Measurements from ENCODE around the gene RACGAP1.
A peak's percentile ranks its signal among the peaks of the same experiment; 100 is the strongest.

Gene RACGAP1, protein sequence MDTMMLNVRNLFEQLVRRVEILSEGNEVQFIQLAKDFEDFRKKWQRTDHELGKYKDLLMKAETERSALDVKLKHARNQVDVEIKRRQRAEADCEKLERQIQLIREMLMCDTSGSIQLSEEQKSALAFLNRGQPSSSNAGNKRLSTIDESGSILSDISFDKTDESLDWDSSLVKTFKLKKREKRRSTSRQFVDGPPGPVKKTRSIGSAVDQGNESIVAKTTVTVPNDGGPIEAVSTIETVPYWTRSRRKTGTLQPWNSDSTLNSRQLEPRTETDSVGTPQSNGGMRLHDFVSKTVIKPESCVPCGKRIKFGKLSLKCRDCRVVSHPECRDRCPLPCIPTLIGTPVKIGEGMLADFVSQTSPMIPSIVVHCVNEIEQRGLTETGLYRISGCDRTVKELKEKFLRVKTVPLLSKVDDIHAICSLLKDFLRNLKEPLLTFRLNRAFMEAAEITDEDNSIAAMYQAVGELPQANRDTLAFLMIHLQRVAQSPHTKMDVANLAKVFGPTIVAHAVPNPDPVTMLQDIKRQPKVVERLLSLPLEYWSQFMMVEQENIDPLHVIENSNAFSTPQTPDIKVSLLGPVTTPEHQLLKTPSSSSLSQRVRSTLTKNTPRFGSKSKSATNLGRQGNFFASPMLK

GRCh38 chr12:50025187-50026059 is at the start of gene RACGAP1:
Gene RACGAP1, minus strand, starts transcription at chr12:50025494. Its CDS starts 8,779 bp downstream, at chr12:50016715.
- peak; percentile 97 for DNase-seq

DNA sequence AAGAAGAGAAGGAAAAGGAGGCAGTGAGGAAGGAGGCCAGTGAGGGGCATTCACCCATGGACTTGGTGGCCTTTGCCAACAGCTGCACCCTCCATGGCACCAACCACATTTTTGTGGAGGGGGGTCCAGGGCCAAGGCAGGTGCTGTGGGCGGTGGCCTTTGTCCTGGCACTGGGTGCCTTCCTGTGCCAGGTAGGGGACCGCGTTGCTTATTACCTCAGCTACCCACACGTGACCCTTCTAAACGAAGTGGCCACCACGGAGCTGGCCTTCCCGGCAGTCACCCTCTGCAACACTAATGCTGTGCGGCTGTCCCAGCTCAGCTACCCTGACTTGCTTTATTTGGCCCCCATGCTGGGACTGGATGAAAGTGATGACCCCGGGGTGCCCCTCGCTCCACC is 48.4 kb upstream of the RACGAP1 start:
- no peak for DNase-seq

DNA sequence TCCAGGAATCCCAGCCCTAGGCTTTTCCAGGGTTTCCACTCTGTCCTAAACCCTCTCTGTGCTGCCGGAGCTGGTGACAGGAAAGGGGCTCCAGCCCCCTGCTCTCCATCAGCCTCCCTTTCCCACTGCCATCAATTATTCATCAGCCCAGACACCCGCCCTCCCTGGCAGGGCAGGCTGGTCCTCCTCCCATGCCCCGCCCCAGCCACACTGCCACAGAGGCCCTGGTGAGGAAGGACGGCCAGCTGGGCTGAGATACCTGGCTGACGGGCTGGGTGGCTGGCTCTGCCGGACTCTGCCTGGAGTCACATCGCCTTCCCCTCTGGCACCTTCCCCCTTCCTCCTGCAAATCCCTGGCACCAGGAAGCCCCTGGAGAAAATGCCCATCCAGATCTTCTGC is 47.9 kb upstream of the RACGAP1 start:
- no peak for DNase-seq

- no peak for DNase-seq
Observed at GRCh38 chr12:50072198-50072907, 47.1 kb upstream of the RACGAP1 start.

- peak; percentile 19 for DNase-seq
Observed at GRCh38 chr12:50070314-50071060, 45.2 kb upstream of the RACGAP1 start.

- DNase-seq = no peak
Observed at GRCh38 chr12:50069539-50069938, 44.2 kb upstream of the RACGAP1 start.

GRCh38 chr12:50069069-50069468 is 43.8 kb upstream of the RACGAP1 start:
- no peak for DNase-seq

DNA sequence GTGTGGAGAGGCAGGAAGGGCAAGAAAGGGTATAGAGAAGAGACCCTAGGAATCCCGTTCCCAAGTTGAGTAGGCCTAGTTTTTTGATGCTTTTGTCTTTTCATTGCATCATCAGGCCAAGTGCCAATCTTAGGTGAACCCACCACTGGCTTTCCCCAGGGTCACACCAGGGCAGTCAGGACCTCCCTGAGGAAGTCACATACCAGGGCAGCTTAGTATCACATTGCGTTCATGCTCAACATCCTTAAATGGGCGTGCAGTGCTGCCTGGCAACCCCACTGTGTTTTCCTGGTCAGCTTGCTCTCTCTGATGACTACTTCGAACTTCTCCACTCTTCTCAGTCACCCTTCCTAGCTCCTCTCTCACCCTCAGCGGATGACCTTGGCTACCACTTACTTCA is 41.1 kb upstream of the RACGAP1 start:
- DNase-seq = no peak

GRCh38 chr12:50065726-50066310 is 40.5 kb upstream of the RACGAP1 start:
- no peak for DNase-seq

DNA sequence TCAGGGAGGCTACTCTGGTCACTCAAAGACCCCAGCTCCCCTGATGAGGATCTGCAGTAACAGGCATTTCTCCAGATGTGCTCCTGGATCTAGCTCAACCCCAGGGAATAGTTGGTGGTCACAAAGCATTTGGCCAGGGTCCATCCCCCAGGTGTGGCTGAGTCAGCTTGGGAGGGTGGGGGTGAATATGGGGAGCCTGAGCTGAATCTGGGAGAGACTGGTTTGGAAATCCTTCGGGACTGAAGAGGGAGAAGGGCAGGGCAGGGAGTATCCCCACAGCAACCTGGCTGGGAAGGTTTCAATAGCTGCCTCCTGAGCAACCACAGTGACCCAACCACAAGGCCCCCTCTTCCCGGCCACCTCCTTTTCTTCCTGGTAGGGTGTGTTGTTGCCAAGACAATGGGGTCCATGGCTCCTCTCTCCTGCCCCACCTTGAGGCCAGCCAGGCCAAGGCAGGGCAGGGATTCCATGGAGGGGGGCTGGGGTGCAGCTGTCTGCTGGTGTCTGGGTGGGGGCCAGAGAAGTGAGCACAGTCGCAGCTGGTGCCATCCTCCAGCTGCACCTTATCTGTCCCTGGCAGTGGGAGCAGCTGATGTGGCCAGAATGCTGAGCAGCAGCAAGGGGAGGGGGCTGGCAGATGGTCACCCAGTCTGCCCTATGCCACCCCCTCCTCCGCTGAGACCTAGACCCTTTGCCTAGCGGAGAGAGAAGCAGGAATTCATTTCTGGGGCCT is 37.6 kb upstream of the RACGAP1 start:
- no peak for DNase-seq

DNA sequence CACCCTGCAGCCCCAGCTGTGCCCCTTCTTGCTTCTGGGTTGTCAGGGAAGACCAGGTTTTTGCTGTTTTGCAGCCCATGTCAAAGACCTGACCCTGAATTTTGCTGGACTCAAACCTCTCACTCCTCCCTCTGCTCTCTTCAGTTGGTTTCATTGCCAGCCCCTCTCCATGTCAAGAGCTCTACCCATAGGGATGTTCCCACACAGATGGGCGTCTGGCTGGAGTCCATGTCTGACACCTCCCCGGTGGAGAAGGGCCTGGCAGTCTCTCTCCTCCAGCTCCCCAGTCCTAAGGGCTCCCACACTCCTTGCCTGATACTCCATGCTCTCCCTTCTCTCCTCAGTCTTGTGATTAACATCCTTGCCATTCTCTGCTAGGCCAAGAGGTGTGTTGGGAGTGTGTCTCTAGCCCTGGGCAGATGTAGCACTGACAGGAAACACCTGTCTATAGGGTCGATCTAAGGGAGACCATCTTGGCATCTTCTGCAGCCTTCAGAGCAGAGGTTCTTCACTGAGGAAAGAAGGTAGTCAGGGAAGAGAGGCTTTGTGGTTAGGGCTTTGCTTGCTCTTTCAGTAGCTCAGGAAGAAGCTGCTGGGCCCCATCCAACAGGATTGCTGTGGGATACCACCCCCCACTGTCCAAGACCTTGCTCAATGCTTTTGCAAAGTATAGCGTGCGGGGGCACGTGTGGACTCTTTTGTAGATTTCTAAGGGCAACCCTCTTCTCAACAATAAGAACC is 36.8 kb upstream of the RACGAP1 start:
- no peak for DNase-seq

GRCh38 chr12:50061171-50061570 is 35.9 kb upstream of the RACGAP1 start:
- no peak for DNase-seq

DNA sequence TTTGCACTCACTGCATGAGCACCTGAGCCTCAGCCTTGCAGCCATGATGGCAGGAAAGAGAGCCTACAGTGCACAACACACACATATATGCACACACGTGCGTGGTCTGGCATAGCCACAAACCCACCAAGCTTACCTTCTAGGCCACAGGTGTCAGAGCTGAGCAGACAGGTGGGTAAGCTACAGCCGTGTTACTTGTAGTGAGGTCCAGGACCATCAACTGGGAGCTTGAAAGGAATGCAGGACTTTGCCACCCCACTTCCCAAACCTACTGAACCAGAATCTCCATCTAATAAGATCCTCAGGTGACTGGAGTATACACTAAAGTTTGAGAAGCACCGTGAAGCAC is 34.8 kb upstream of the RACGAP1 start:
- DNase-seq = no peak

DNA sequence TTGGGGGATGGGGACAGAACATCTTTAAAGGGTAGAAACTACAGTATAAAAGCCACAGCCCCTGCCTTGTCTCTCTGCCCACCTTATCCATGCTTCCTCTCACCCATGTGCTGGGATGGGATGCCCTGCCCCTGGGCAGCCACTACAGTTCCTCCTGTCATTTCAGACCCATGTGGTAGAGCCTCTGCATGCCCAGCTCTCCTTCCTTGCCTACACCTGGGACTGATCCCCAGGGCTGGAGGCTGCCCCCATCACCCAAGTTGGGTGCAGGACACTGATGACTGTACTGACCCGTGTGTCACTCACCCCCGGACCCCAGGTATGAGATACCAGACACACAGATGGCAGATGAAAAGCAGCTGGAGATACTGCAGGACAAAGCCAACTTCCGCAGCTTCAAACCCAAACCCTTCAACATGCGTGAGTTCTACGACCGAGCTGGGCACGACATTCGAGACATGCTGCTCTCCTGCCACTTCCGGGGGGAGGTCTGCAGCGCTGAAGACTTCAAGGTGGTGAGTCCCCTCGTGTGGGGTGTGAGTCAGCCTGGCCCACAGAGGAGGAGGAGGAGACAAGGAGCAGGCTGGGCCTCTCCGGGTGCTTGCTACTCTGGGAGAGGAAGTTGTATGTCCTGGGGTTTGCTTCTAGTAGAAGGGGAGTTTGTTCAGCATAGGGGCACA is 34.3 kb upstream of the RACGAP1 start:
- DNase-seq = no peak

DNA sequence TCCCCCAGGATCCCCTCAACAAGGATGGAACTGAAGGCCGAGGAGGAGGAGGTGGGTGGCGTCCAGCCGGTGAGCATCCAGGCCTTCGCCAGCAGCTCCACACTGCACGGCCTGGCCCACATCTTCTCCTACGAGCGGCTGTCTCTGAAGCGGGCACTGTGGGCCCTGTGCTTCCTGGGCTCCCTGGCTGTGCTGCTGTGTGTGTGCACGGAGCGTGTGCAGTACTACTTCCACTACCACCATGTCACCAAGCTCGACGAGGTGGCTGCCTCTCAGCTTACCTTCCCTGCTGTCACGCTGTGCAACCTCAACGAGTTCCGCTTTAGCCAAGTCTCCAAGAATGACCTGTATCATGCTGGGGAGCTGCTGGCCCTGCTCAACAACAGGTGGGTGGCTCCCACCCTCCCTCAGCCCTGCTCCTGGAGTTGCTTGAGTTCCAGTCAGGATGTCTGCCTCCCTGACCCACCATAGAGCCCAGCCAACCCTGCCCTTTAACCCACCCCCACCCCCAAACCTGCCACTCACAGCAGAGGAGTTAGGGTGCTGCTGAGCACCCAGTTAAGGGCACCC is 33.5 kb upstream of the RACGAP1 start:
- no peak for DNase-seq

DNA sequence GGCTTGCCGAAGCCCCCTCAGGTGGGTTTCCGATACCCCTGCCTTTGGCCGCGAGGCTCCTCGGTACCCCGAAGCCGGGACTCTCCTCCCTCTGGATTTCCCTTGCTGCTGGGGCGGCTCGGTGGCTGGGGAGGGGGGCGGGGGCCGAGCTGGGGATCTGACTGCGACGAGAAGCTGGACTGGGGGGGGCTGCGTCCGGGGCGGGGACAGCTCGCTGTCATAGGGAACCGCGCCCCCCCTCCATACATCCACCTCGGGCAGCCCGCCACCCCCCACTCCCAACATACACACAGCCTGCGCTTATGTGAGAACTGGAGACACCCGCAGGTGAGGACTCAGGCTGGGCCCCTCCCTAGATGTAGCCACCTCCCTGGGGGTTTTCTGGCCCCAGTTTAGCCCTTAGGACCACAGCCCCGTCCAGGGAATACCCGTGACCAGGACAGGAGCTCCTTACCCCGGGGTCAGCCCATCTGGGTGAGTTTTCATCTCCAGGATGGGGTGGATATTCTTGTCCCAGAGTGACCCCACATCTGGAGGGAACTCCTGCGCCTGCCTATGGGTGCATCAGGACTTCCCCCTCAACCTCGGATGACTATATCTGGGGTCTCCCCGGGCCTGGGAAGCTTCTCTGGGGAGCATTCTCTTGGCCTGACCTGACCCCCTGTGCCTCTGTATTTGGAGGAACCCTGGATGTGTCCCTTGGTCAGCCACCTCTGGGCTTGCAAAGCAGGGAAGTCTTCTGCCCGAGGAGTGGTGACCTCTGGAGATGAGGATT is 32.8 kb upstream of the RACGAP1 start:
- DNase-seq = no peak

DNA sequence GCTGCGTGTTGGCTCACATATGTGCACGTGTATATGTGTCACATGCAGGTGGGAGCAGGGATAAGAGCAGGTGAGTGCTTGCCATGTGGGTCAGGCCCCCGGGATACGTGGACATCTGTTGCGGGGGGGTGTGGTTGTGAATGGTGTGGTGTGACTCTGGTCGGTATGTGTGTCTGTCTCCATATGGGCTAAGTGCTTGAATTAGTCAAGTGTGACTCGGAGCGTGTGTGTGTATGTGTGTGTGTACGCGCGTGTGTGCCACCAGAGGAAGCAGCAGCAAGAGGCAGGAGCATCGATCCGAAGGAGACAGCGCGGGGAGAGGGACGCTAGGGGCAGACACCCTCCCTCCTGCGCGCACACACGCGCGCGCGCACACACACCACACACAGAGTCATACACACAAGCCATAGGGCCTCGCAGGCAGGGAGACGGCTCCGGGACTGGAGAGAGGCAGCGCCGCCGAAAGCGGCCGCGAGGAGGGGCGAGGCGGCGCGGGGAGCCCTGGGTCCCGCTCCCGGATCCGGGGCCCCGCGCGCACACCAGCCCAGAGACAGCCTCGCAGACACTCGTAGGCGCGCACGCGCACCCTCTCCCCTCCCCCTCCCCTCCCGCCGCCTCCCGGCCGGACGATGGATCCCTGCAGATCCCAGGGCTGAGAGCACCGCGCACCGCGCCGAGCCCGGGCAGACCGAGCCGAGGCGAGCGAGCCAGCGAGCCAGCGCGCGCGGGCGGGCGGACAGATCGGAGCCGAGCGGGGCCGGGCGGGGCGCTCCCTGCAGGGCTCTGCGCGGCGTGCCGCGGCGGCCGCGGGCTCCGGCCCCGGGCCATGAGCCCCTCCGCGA is 31.9 kb upstream of the RACGAP1 start, which contains the start of gene ASIC1:
TSS of gene ASIC1 (plus strand) at position 597 of the 842 bp plus-strand sequence. CDS start 1,171 bp downstream, outside the sequence.
- DNase-seq = no peak

DNA sequence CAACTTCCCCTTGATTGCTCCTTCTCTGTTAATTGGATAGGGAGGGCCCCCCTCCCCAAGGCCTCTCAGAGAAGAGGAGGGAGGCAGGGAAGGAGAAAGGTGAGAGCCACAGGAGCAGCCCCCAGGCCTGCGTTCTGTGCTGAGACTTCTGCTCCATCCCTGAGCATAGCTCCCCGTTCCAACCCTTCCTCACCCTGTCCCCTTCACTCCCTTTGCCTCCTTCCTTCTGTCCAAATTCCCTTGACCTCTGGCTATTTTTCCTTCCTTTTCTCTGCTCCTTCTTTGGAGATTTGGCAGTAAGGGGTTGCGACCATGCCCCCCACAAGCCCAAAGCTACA is 31.3 kb upstream of the RACGAP1 start:
- no peak for DNase-seq
